ENCODE measurements around the gene TCP11.

Gene TCP11

GRCh38 chr6:35077713-35078105 lies 63.4 kb downstream of the TCP11 start:
- DNase-seq: no peak
- no peak overlapping the region for H3K27ac ChIP-seq (ENCODE audit: insufficient read depth, low read length, poor library complexity, severe bottlenecking)
- peaks cover 31% of the 10 kb centered on the region for H3K36me3 ChIP-seq (ENCODE audit: control insufficient read depth, insufficient read depth, low read length)
- H3K9me3 ChIP-seq (ENCODE audit: control insufficient read depth, low read length): no peaks in the 10 kb centered on the region
- H3K4me3 ChIP-seq (ENCODE audit: insufficient read depth, low read depth, low read length, poor library complexity, severe bottlenecking): no peak overlapping the region
- no peaks in the 10 kb centered on the region for H3K27me3 ChIP-seq (replicated peaks; ENCODE audit: control insufficient read depth, insufficient read depth, low read length, poor library complexity, severe bottlenecking)
- H3K4me1 ChIP-seq (ENCODE audit: control insufficient read depth, insufficient read depth, low read length, poor library complexity, severe bottlenecking): no peaks in the 10 kb centered on the region

- Histone ChIP-seq H3K36me3 (ENCODE audit: control insufficient read depth, insufficient read depth, low read length) (peaks cover 30% of the 10 kb centered on the region), H3K4me3 (ENCODE audit: insufficient read depth, low read depth, low read length, poor library complexity, severe bottlenecking) (no peak overlapping the region), H3K4me1 (ENCODE audit: control insufficient read depth, insufficient read depth, low read length, poor library complexity, severe bottlenecking) (no peaks in the 10 kb centered on the region), H3K9me3 (ENCODE audit: control insufficient read depth, low read length) (no peaks in the 10 kb centered on the region), H3K27me3 (replicated peaks; ENCODE audit: control insufficient read depth, insufficient read depth, low read length, poor library complexity, severe bottlenecking) (no peaks in the 10 kb centered on the region), H3K27ac (ENCODE audit: insufficient read depth, low read length, poor library complexity, severe bottlenecking) (no peak overlapping the region)
- DNase-seq: no peak
These were observed 64.0 kb downstream of the TCP11 start for GRCh38 chr6:35076997-35077712.

GRCh38 chr6:35073766-35074471 lies 67.2 kb downstream of the TCP11 start:
- no peak for DNase-seq
- no peaks in the 10 kb centered on the region for H3K27me3 ChIP-seq (replicated peaks; ENCODE audit: control insufficient read depth, insufficient read depth, low read length, poor library complexity, severe bottlenecking)
- H3K27ac ChIP-seq (ENCODE audit: insufficient read depth, low read length, poor library complexity, severe bottlenecking): no peak overlapping the region
- H3K9me3 ChIP-seq (ENCODE audit: control insufficient read depth, low read length): no peaks in the 10 kb centered on the region
- H3K4me1 ChIP-seq (ENCODE audit: control insufficient read depth, insufficient read depth, low read length, poor library complexity, severe bottlenecking): no peaks in the 10 kb centered on the region
- H3K4me3 ChIP-seq (ENCODE audit: insufficient read depth, low read depth, low read length, poor library complexity, severe bottlenecking): no peak overlapping the region
- H3K36me3 ChIP-seq (ENCODE audit: control insufficient read depth, insufficient read depth, low read length): peaks cover 15% of the 10 kb centered on the region

GRCh38 chr6:35073211-35073610 lies 67.9 kb downstream of the TCP11 start:
- Histone ChIP-seq H3K27ac (ENCODE audit: insufficient read depth, low read length, poor library complexity, severe bottlenecking) (no peak overlapping the region), H3K36me3 (ENCODE audit: control insufficient read depth, insufficient read depth, low read length) (peaks cover 8% of the 10 kb centered on the region), H3K27me3 (replicated peaks; ENCODE audit: control insufficient read depth, insufficient read depth, low read length, poor library complexity, severe bottlenecking) (no peaks in the 10 kb centered on the region), H3K9me3 (ENCODE audit: control insufficient read depth, low read length) (no peaks in the 10 kb centered on the region), H3K4me1 (ENCODE audit: control insufficient read depth, insufficient read depth, low read length, poor library complexity, severe bottlenecking) (no peaks in the 10 kb centered on the region), H3K4me3 (ENCODE audit: insufficient read depth, low read depth, low read length, poor library complexity, severe bottlenecking) (no peak overlapping the region)
- no peak for DNase-seq

- H3K36me3 ChIP-seq (ENCODE audit: control insufficient read depth, insufficient read depth, low read length): peaks cover 5% of the 10 kb centered on the region
- no peak overlapping the region for H3K27ac ChIP-seq (ENCODE audit: insufficient read depth, low read length, poor library complexity, severe bottlenecking)
- H3K9me3 ChIP-seq (ENCODE audit: control insufficient read depth, low read length): no peaks in the 10 kb centered on the region
- no peak overlapping the region for H3K4me3 ChIP-seq (ENCODE audit: insufficient read depth, low read depth, low read length, poor library complexity, severe bottlenecking)
- H3K27me3 ChIP-seq (replicated peaks; ENCODE audit: control insufficient read depth, insufficient read depth, low read length, poor library complexity, severe bottlenecking): no peaks in the 10 kb centered on the region
- DNase-seq: no peak
- no peaks in the 10 kb centered on the region for H3K4me1 ChIP-seq (ENCODE audit: control insufficient read depth, insufficient read depth, low read length, poor library complexity, severe bottlenecking)
These were observed 68.5 kb downstream of the TCP11 start for GRCh38 chr6:35072698-35073055.

DNA sequence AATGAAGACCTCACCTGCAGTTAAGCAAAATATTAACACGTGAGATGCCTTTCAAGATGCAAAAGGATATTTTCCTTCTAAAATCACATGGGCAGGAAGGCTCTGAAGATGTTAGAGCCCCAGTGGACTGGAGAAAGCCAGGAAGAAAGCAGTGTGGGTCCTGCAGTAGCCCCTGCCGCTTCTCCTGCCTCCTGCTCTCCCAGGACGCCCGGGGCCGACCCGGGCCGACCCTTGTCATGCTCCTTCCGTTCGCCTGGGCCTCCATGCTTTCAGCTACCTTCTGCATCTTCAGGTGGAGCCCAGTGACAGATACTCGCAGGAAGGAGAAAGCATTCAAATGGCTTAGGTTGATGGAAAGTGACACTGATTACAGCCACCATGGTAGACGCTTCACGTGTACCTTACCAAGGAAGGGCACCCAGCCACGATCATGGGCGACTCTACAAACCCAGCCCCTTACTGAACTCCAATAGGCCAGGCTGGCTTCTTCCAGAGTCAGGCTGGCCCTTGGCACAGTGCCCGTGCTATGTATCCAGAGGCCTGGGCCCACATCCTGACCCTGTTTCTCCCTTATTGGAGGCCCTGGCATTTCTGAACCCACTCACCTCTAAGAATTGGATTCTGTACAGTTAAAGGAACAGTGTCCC lies 69.0 kb downstream of the TCP11 start:
- Histone ChIP-seq H3K36me3 (ENCODE audit: control insufficient read depth, insufficient read depth, low read length) (peaks cover 5% of the 10 kb centered on the region), H3K9me3 (ENCODE audit: control insufficient read depth, low read length) (no peaks in the 10 kb centered on the region), H3K4me1 (ENCODE audit: control insufficient read depth, insufficient read depth, low read length, poor library complexity, severe bottlenecking) (no peaks in the 10 kb centered on the region), H3K27me3 (replicated peaks; ENCODE audit: control insufficient read depth, insufficient read depth, low read length, poor library complexity, severe bottlenecking) (no peaks in the 10 kb centered on the region), H3K4me3 (ENCODE audit: insufficient read depth, low read depth, low read length, poor library complexity, severe bottlenecking) (no peak overlapping the region), H3K27ac (ENCODE audit: insufficient read depth, low read length, poor library complexity, severe bottlenecking) (no peak overlapping the region)
- no peak for DNase-seq

- no peaks in the 10 kb centered on the region for H3K27me3 ChIP-seq (replicated peaks; ENCODE audit: control insufficient read depth, insufficient read depth, low read length, poor library complexity, severe bottlenecking)
- H3K27ac ChIP-seq (ENCODE audit: insufficient read depth, low read length, poor library complexity, severe bottlenecking): no peak overlapping the region
- no peaks in the 10 kb centered on the region for H3K4me1 ChIP-seq (ENCODE audit: control insufficient read depth, insufficient read depth, low read length, poor library complexity, severe bottlenecking)
- H3K4me3 ChIP-seq (ENCODE audit: insufficient read depth, low read depth, low read length, poor library complexity, severe bottlenecking): no peak overlapping the region
- no peak for DNase-seq
- no peaks in the 10 kb centered on the region for H3K9me3 ChIP-seq (ENCODE audit: control insufficient read depth, low read length)
- H3K36me3 ChIP-seq (ENCODE audit: control insufficient read depth, insufficient read depth, low read length): peaks cover 5% of the 10 kb centered on the region
These were observed 69.7 kb downstream of the TCP11 start for GRCh38 chr6:35071347-35071994.

DNA sequence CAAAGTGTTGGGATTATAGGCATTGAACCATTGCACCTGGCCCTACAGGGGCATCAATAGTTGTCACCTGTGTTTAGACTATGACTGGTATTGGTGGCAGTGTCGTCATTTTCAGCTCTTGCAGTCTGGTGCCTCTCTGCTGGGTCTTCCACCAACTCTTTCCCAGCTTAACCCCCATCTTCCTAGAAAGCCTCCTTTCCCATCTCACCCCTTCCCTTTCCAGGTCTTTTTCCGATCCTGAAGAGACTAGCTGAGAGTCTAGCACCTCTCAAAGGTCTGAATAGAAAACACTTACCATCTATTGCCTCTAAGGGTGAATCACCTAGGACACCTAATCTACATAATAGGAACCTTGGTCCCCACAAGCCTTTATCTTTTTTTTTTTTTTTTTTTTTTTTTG lies 71.0 kb downstream of the TCP11 start:
- Histone ChIP-seq H3K4me1 (ENCODE audit: control insufficient read depth, insufficient read depth, low read length, poor library complexity, severe bottlenecking) (no peaks in the 10 kb centered on the region), H3K4me3 (ENCODE audit: insufficient read depth, low read depth, low read length, poor library complexity, severe bottlenecking) (no peak overlapping the region), H3K36me3 (ENCODE audit: control insufficient read depth, insufficient read depth, low read length) (peaks cover 5% of the 10 kb centered on the region), H3K27me3 (replicated peaks; ENCODE audit: control insufficient read depth, insufficient read depth, low read length, poor library complexity, severe bottlenecking) (no peaks in the 10 kb centered on the region), H3K27ac (ENCODE audit: insufficient read depth, low read length, poor library complexity, severe bottlenecking) (no peak overlapping the region), H3K9me3 (ENCODE audit: control insufficient read depth, low read length) (no peaks in the 10 kb centered on the region)
- DNase-seq: no peak

GRCh38 chr6:35069262-35069661 lies 71.9 kb downstream of the TCP11 start:
- no peak for DNase-seq
- H3K4me3 ChIP-seq (ENCODE audit: insufficient read depth, low read depth, low read length, poor library complexity, severe bottlenecking): no peak overlapping the region
- peaks cover 5% of the 10 kb centered on the region for H3K36me3 ChIP-seq (ENCODE audit: control insufficient read depth, insufficient read depth, low read length)
- no peak overlapping the region for H3K27ac ChIP-seq (ENCODE audit: insufficient read depth, low read length, poor library complexity, severe bottlenecking)
- no peaks in the 10 kb centered on the region for H3K4me1 ChIP-seq (ENCODE audit: control insufficient read depth, insufficient read depth, low read length, poor library complexity, severe bottlenecking)
- no peaks in the 10 kb centered on the region for H3K27me3 ChIP-seq (replicated peaks; ENCODE audit: control insufficient read depth, insufficient read depth, low read length, poor library complexity, severe bottlenecking)
- no peaks in the 10 kb centered on the region for H3K9me3 ChIP-seq (ENCODE audit: control insufficient read depth, low read length)

GRCh38 chr6:35068644-35069043 lies 72.5 kb downstream of the TCP11 start:
- no peak overlapping the region for H3K4me3 ChIP-seq (ENCODE audit: insufficient read depth, low read depth, low read length, poor library complexity, severe bottlenecking)
- no peaks in the 10 kb centered on the region for H3K9me3 ChIP-seq (ENCODE audit: control insufficient read depth, low read length)
- H3K4me1 ChIP-seq (ENCODE audit: control insufficient read depth, insufficient read depth, low read length, poor library complexity, severe bottlenecking): no peaks in the 10 kb centered on the region
- DNase-seq: no peak
- H3K36me3 ChIP-seq (ENCODE audit: control insufficient read depth, insufficient read depth, low read length): peaks cover 5% of the 10 kb centered on the region
- H3K27me3 ChIP-seq (replicated peaks; ENCODE audit: control insufficient read depth, insufficient read depth, low read length, poor library complexity, severe bottlenecking): no peaks in the 10 kb centered on the region
- no peak overlapping the region for H3K27ac ChIP-seq (ENCODE audit: insufficient read depth, low read length, poor library complexity, severe bottlenecking)
